NCI-H1694 (cell line): ENCODE data around the gene PAX5.

Source experiments
- DNase-seq: peaks from one replicate; lab custom pipeline; 2025; lab: John Stamatoyannopoulos, UW

Gene PAX5

GRCh38 chr9:36803961-36804360 is 230.1 kb downstream of the PAX5 start:
- no peak for DNase-seq

GRCh38 chr9:36802201-36802920 is 231.7 kb downstream of the PAX5 start:
- DNase-seq, result peak; percentile 45

GRCh38 chr9:36800455-36800854 is 233.6 kb downstream of the PAX5 start:
- no peak for DNase-seq

- DNase-seq, result peak; percentile 68
Observed at GRCh38 chr9:36798350-36799065, 235.6 kb downstream of the PAX5 start.

GRCh38 chr9:36797471-36798220 is 236.4 kb downstream of the PAX5 start:
- DNase-seq, result no peak

- no peak for DNase-seq
Observed at GRCh38 chr9:36796671-36797419, 237.2 kb downstream of the PAX5 start.

GRCh38 chr9:36794461-36794860 is 239.6 kb downstream of the PAX5 start:
- DNase-seq, result no peak

GRCh38 chr9:36793277-36793676 is 240.8 kb downstream of the PAX5 start:
- DNase-seq, result no peak

GRCh38 chr9:36791222-36791950 is 242.7 kb downstream of the PAX5 start:
- no peak for DNase-seq

- no peak for DNase-seq
Observed at GRCh38 chr9:36789886-36790285, 244.2 kb downstream of the PAX5 start.

GRCh38 chr9:36788534-36788933 is 245.5 kb downstream of the PAX5 start:
- DNase-seq, result no peak

- DNase-seq, result no peak
Observed at GRCh38 chr9:36787709-36788108, 246.4 kb downstream of the PAX5 start.
